Thyroid gland (tissue), 4 donors: ENCODE measurements around the gene CCDC60. TPM values are rescaled to one million over a fixed set of nuclear protein-coding genes. Genes with fewer than 3 reads are reported as not detected.

Experiments
- DNase-seq, 2 donors: peaks; one replicate each; pipeline ENCODE4 v3.0.0-alpha.2; 2019
- H3K27ac ChIP-seq, 3 donors: fragments of 200-600 bp; sonication (generic); 1 replicate in 2 of 3; 2 replicates in 1 of 3; pipeline ENCODE4 v1.5.1; 2016 to 2019; ENCODE audit warnings: mild to moderate bottlenecking in 1 of 3, moderate library complexity in 1 of 3
- H3K27me3 ChIP-seq: fragments of 200-600 bp; sonication (generic); one replicate; pipeline ENCODE4 v1.5.1; 2019
- H3K36me3 ChIP-seq, 2 donors: fragments of 200-600 bp; sonication (generic); one replicate each; pipeline ENCODE4 v1.5.1; 2016 to 2019
- H3K4me1 ChIP-seq, 2 donors: fragments of 200-600 bp; sonication (generic); one replicate each; pipeline ENCODE4 v1.5.1; 2017 to 2019
- H3K4me3 ChIP-seq, 3 donors: fragments of 200-600 bp; sonication (generic); replicated peaks in 1 of 3; 1 replicate in 2 of 3; 2 replicates in 1 of 3; pipeline ENCODE4 v1.5.1; 2016; ENCODE audit warnings: mild to moderate bottlenecking in 1 of 3
- H3K9me3 ChIP-seq: fragments of 200-600 bp; sonication (generic); one replicate; pipeline ENCODE4 v1.5.1; 2017
- CTCF ChIP-seq, 6 experiments: fragments of 200-600 bp in 3 of 6; fragments of 450-650 bp in 3 of 6; sonication (generic) in 3 of 6; IDR thresholded peaks; one replicate each; pipeline ENCODE4 v1.5.1; 2016 to 2019; ENCODE audit warnings: antibody characterized with exemption in 6 of 6, mild to moderate bottlenecking in 2 of 6, inconsistent platforms in 1 of 6, moderate library complexity in 1 of 6
- POLR2A ChIP-seq, 2 donors: fragments of 450-650 bp; IDR thresholded peaks; one replicate each; pipeline ENCODE4 v1.6.1; 2017; ENCODE audit warnings: antibody characterized with exemption in 2 of 2, mild to moderate bottlenecking in 2 of 2, moderate library complexity in 1 of 2
- WGBS, 2 donors: methylation state at CpG; one replicate each; pipeline ENCODE4 v1.1.5; 2017; 5-methylcytosine and 5-hydroxymethylcytosine counted together
- intact Hi-C: fragments of 100-400 bp; cut with DNase I; formaldehyde crosslinking; loops from one replicate; pipeline ENCODE4 v1.15.1; 2023
- total RNA-seq, 4 donors: library from RNA; depleted of rRNA; stranded (reverse); fragments of >200 nt; gene quantifications; one replicate each; pipeline ENCODE4 v1.2.3, GENCODE V29; 2016

The CCDC60 gene
- total RNA-seq, 4 donors from 2014 or later = not detected

GRCh38 chr12:119456824-119457223, 122.3 kb downstream of the CCDC60 start:
- Histone ChIP-seq H3K9me3 (no peaks in the 10 kb centered on the region), H3K4me3 (no peak overlapping the region), H3K27ac (no peak overlapping the region), H3K27me3 (no peaks in the 10 kb centered on the region), H3K36me3 (no peaks in the 10 kb centered on the region), H3K4me1 (peaks cover 0 to 3% of the 10 kb centered on the region in 2 donors)
- 77 to 80% methylated on average over 3 of the region's 3 CpGs for WGBS, 2 donors
- no peak for DNase-seq
- no peak for TF ChIP-seq CTCF (IDR thresholded peaks at IDR 0.05)
- TF ChIP-seq POLR2A (IDR thresholded peaks at IDR 0.05) = no peak
- intact Hi-C loops = no loop called here

- WGBS, 2 donors = 63 to 70% methylated on average over 2 of the region's 2 CpGs
- Histone ChIP-seq H3K4me1 (peaks cover 0 to 3% of the 10 kb centered on the region in 2 donors), H3K9me3 (no peaks in the 10 kb centered on the region), H3K36me3 (no peaks in the 10 kb centered on the region), H3K4me3 (no peak overlapping the region), H3K27me3 (no peaks in the 10 kb centered on the region), H3K27ac (no peak overlapping the region)
- DNase-seq = no peak
- intact Hi-C loops = no loop called here
- no peak for TF ChIP-seq POLR2A (IDR thresholded peaks at IDR 0.05)
- TF ChIP-seq CTCF (IDR thresholded peaks at IDR 0.05) = no peak
Measured at GRCh38 chr12:119457271-119457670, 122.7 kb downstream of the CCDC60 start.

- H3K36me3 ChIP-seq = no peaks in the 10 kb centered on the region
- H3K4me3 ChIP-seq = no peak overlapping the region
- peaks cover 0 to 3% of the 10 kb centered on the region in 2 donors for H3K4me1 ChIP-seq
- DNase-seq = no peak
- H3K9me3 ChIP-seq = no peaks in the 10 kb centered on the region
- intact Hi-C loops = no loop called here
- H3K27me3 ChIP-seq = no peaks in the 10 kb centered on the region
- H3K27ac ChIP-seq = no peak overlapping the region
- TF ChIP-seq CTCF (IDR thresholded peaks at IDR 0.05) = no peak
- no peak for TF ChIP-seq POLR2A (IDR thresholded peaks at IDR 0.05)
Measured at GRCh38 chr12:119459481-119459880, 125.0 kb downstream of the CCDC60 start.

GRCh38 chr12:119460876-119461275, 126.3 kb downstream of the CCDC60 start:
- H3K9me3 ChIP-seq = no peaks in the 10 kb centered on the region
- 82 to 87% methylated on average over 3 of the region's 3 CpGs for WGBS, 2 donors
- H3K36me3 ChIP-seq = no peaks in the 10 kb centered on the region
- TF ChIP-seq POLR2A (IDR thresholded peaks at IDR 0.05) (no peak), CTCF (IDR thresholded peaks at IDR 0.05) (no peak)
- no peaks in the 10 kb centered on the region for H3K27me3 ChIP-seq
- no peak for DNase-seq
- peaks cover 0 to 3% of the 10 kb centered on the region in 2 donors for H3K4me1 ChIP-seq
- no peak overlapping the region for H3K27ac ChIP-seq
- intact Hi-C loops = no loop called here
- H3K4me3 ChIP-seq = no peak overlapping the region

GRCh38 chr12:119461636-119462214, 127.2 kb downstream of the CCDC60 start:
- intact Hi-C loops = no loop called here
- peaks cover 0 to 3% of the 10 kb centered on the region in 2 donors for H3K4me1 ChIP-seq
- H3K27ac ChIP-seq = no peak overlapping the region
- H3K27me3 ChIP-seq = no peaks in the 10 kb centered on the region
- 64 to 71% methylated on average over 8 of the region's 8 CpGs for WGBS, 2 donors
- no peaks in the 10 kb centered on the region for H3K9me3 ChIP-seq
- H3K4me3 ChIP-seq = no peak overlapping the region
- no peak for DNase-seq
- no peak for TF ChIP-seq POLR2A (IDR thresholded peaks at IDR 0.05)
- TF ChIP-seq CTCF (IDR thresholded peaks at IDR 0.05) = no peak
- no peaks in the 10 kb centered on the region for H3K36me3 ChIP-seq
